ENCODE results near the gene OLFM2. TPM values are rescaled to one million over a fixed set of nuclear protein-coding genes. Genes with fewer than 3 reads are reported as not detected.
A peak's percentile ranks its signal among the peaks of the same experiment; 100 is the strongest.
"Not testable (repeated sequence)": the region's sequence is repeated elsewhere in the genome, so short reads cannot be mapped to it uniquely, and the experiment has no call there.

The OLFM2 gene
- polyA plus RNA-seq, 3 donors, result 21.1 to 26.8 (median 21.1) TPM

DNA sequence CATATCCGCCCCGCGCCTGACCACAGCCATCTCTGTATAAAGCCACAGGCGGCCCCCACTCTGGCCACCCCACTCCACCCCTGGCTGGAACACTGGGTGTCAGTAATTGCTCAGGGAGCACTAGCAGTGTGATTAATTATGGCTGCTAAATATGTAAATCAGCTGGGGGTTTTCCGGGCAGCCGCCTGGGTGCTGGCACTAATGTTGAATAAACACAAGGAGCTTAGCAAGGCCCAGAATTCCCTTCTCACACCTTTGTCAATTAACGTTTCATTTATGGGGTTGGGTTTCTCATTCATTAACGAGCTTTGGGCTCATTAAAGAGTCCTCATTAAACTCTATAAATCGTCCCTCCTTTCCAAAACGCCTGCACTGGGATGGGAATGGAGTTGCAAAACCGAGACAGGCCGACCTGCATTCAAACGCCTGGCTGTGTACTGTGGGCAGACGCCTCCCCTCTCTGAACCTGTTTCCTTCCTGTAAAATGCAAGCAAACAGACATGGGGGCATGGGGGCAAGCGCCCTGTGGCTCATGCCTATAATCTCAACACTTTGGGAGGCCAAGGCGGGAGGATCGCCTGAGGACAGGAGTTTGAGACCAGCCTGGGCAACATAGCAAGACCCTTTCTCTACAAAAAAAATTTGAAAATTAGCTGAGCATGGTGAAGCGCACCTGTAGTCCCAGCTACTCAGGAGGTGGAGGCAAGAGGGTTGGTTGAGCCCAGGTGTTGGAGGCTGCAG, 17.7 kb upstream of the OLFM2 start:
- DNase-seq (ENCODE audit: extremely low read depth in 1 of 11, low read depth in 9 of 11, low spot score in 4 of 11), result no peak

DNA sequence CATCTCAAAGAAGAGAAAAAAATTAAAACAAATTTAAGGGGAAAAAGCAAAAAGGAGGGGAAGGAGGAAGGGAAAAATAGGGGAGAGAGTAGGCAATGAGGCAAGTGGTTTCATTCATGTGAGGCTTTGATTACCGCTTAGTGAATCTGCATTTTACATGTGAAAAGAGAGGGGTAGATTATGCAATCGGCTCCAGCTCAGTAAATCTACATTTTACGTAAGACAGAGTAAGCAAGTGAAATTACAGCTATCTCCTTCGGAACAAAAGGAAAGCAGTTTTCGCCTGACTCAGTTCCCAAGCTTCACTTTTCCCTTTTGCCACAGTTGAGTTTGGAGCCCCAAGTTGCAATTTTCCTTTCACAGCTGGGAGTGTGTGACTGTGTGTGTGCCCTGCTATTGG, 16.0 kb upstream of the OLFM2 start:
- DNase-seq (ENCODE audit: extremely low read depth in 1 of 11, low read depth in 9 of 11, low spot score in 4 of 11), result no peak

GRCh38 chr19:9947441-9947840, 11.1 kb upstream of the OLFM2 start:
- no peak for DNase-seq (ENCODE audit: extremely low read depth in 1 of 11, low read depth in 9 of 11, low spot score in 4 of 11)

- DNase-seq (ENCODE audit: extremely low read depth in 1 of 11, low read depth in 9 of 11, low spot score in 4 of 11), result not testable (repeated sequence)
Measured at GRCh38 chr19:9946528-9947125, 10.3 kb upstream of the OLFM2 start.

GRCh38 chr19:9945319-9945966, 9.1 kb upstream of the OLFM2 start:
- DNase-seq (ENCODE audit: extremely low read depth in 1 of 11, low read depth in 9 of 11, low spot score in 4 of 11), result peak in 2 of 11 donors; percentile 36 to 45

DNA sequence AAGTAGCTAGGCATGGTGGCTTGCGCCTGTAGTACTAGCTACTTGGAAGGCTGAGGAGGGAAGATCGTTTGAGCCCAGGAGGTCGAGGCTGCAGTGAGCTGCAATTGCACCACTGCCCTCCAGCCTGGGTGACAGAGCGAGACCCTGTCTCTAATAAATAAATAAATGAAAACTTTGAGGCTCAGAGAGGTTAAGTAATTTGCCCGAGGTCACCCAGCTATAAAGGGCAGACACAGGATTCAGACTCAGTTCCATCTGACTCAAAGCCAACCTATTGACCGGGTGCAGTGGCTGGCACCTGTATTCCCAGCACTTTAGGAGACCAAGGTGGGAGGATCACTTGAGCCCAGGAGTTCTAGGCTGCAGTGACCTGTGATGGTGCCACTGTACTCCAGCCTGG, 7.4 kb upstream of the OLFM2 start:
- no peak for DNase-seq (ENCODE audit: extremely low read depth in 1 of 11, low read depth in 9 of 11, low spot score in 4 of 11)

- DNase-seq (ENCODE audit: extremely low read depth in 1 of 11, low read depth in 9 of 11, low spot score in 4 of 11), result no peak
Measured at GRCh38 chr19:9941671-9942070, 5.4 kb upstream of the OLFM2 start.

GRCh38 chr19:9941231-9941630, 4.9 kb upstream of the OLFM2 start:
- no peak for DNase-seq (ENCODE audit: extremely low read depth in 1 of 11, low read depth in 9 of 11, low spot score in 4 of 11)

GRCh38 chr19:9940778-9941177, 4.5 kb upstream of the OLFM2 start:
- DNase-seq (ENCODE audit: extremely low read depth in 1 of 11, low read depth in 9 of 11, low spot score in 4 of 11), result no peak

DNA sequence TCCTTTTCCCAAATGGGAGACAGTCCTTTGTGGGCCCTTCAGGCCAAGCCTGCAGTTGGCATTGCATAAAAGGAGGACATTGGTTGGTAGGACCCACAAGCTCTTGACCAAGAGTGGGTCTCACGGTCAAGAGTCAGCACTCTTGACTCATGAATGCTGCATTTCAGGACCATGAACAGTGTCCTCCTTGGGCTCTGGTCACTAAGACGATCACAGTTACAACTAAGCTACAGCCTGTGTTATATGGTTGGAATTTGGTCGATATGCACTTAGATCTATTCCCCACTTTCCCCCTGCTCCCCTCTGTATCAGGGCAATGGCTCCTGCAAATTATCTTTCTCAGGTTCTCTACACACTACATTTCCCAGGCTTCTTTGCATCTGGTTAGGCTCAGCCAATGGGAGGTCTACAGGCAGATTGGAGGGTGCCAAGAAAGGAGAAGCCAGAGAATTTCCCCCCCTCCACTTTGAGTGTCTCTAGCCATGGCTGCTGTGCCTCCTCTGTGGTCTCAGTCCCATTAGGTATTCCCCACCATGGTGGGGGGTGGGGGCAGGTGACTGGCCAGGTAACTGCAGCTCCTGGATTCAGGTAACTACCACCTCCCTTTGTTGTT, 3.1 kb upstream of the OLFM2 start:
- DNase-seq (ENCODE audit: extremely low read depth in 1 of 11, low read depth in 9 of 11, low spot score in 4 of 11), result no peak

GRCh38 chr19:9937001-9937411, 691 bp upstream of the OLFM2 start:
- DNase-seq (ENCODE audit: extremely low read depth in 1 of 11, low read depth in 9 of 11, low spot score in 4 of 11), result peak in 1 of 11 donors; percentile 4

DNA sequence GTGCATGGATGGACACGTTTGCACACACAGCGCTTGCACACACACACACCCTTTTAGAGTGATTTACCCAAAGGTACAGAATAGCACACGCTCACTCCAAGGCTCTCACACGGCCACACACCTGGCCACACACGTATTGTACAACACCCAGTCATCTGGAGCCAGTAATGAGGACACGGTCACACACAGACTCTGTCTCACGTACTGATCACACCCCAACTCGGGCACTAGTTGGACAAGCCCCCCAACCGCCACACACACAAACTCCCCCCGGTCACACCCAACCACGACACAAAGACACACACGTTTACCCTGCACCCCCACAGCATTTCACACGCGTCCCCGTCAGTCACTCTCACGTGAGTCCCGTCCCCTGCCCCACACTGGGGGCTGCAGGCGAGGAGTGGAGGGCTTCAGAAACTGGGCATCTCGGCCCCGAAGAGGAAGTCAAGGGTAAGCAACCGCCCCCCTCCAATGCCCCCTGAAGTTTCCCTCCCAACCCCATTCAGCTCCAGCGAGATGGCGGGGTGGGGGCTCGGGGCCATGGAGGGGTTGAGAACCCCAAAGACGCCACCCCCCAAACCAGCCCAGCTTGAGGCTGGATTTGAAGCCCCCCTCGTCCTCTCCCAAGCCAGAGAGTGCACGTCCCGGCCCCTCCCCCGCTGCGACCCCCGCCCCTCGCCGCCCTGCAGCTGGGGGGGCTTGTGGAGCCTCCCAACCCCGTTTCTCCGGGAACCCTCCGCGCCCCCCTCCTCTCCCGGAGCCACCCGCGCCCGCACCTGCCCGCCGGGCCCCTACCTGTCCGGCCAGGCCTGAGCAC, 599 bp downstream of the OLFM2 start:
- no peak for DNase-seq (ENCODE audit: extremely low read depth in 1 of 11, low read depth in 9 of 11, low spot score in 4 of 11)

DNA sequence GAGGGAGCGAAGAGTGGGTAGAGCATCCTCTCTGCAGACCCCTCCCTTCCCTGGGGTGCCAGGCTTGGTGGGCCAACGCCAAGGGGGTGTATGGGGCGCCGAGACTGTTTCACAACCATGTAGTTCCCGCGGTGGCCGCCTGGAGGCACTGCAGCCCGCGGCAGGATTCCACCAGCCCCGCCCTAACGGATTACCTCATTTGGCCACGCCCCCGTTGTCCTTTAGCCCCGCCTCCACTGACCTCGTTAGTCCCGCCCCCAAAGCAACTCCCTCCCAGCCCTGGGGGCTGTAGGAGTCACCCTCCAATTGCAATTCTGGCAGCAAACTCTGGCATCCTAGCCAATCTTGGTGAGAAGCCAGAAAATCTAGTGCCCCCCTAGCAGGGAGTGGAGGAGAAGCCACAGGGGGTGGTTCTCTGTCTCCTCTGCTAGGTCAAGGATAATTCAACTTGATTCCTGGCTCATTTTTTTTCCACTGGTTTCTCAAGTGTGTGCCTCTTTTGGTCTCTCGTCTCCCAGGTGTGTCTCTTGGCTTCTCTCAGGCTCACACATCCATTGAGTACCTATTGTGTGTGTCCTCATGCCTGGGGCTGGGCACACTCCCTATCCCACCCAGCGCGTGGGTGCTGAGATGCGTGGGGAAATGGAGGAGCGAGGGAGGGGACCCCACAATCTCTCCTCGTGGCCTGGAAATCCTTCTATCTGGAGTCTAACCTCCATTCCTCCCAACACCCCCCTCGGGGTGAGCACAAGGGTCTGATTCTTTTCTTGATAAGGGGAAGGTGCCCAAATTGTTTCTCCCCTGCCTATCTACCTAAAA, 2.0 kb downstream of the OLFM2 start:
- peak in 5 of 11 donors; percentile 38 to 65 (median 62) for DNase-seq (ENCODE audit: extremely low read depth in 1 of 11, low read depth in 9 of 11, low spot score in 4 of 11)

DNA sequence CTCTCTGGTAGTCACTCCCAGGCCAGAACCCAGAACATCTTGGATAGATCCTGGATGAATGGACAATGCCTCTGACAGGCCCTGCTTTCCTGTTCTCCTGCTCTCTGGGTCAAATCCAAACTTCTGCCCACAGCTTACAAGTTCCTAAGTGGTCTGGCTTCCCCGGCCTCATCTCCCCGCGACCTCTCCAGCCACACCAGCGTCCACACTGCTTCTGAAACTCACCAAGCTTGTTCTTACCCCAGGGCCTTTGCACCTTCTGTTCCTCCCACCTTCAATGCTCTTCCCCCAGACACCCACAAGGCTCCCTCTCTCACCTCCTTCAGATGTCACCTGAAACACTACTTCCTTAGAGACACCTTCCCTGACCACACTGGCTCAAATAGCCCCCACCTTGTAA, 3.5 kb downstream of the OLFM2 start:
- no peak for DNase-seq (ENCODE audit: extremely low read depth in 1 of 11, low read depth in 9 of 11, low spot score in 4 of 11)

- DNase-seq (ENCODE audit: extremely low read depth in 1 of 11, low read depth in 9 of 11, low spot score in 4 of 11), result no peak
Measured at GRCh38 chr19:9931629-9932028, 4.7 kb downstream of the OLFM2 start.

DNA sequence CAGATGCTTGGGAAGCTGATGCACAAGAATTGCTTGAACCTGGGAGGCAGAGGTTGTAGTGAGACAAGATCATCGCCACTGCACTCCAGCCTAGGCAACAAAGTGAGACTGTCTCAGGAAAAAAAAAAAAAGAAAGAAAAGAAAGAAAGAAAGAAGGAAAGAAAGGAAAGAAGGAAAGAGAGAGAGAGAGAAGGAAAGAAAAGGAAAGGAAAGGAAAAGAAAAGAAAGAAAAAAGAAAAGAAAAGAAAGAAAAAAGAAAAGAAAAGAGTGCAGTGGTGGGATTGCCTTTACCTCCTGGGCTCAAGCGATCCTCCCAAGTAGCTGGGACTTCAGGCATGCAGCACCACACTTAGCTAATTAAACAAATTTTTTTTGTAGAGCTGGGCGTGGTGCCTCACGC, 12.9 kb downstream of the OLFM2 start:
- no peak for DNase-seq (ENCODE audit: extremely low read depth in 1 of 11, low read depth in 9 of 11, low spot score in 4 of 11)

- not testable (repeated sequence) for DNase-seq (ENCODE audit: extremely low read depth in 1 of 11, low read depth in 9 of 11, low spot score in 4 of 11)
Measured at GRCh38 chr19:9922782-9923379, 13.4 kb downstream of the OLFM2 start.

GRCh38 chr19:9917321-9917720, 19.0 kb downstream of the OLFM2 start:
- DNase-seq (ENCODE audit: extremely low read depth in 1 of 11, low read depth in 9 of 11, low spot score in 4 of 11), result no peak

Data from renal cortex interstitium (tissue), 11 donors.